GM23338 (cell line): Measurements from ENCODE around the gene FKBP7. TPM values are rescaled to one million over a fixed set of nuclear protein-coding genes. Genes with fewer than 3 reads are reported as not detected.

Source experiments
- ATAC-seq: fragments of 200-7000 bp; cut with Tn5 transposase; 3 replicates; pipeline ENCODE4 v1.9.1; 2020
- DNase-seq: peaks from one replicate; pipeline ENCODE4 v3.0.0-alpha.2; 2015; ENCODE audit warnings: low spot score
- H2AFZ ChIP-seq: fragments of 200-600 bp; sonication (generic); 2 replicates; pipeline ENCODE4 v1.8.0; 2016; ENCODE audit warnings: antibody characterized with exemption, mild to moderate bottlenecking, moderate library complexity
- H3F3A ChIP-seq: fragments of 200-600 bp; sonication (generic); replicated peaks from 2 replicates; pipeline ENCODE4 v1.8.0; 2017; ENCODE audit warnings: antibody characterized with exemption, mixed run types, low read depth
- H3K27ac ChIP-seq: fragments of 200-600 bp; sonication (generic); 2 replicates; pipeline ENCODE4 v1.6.1; 2016; ENCODE audit warnings: low read depth
- H3K27me3 ChIP-seq: fragments of 200-600 bp; sonication (generic); 2 replicates; pipeline ENCODE4 v1.8.0; 2016; ENCODE audit warnings: mild to moderate bottlenecking, mixed run types, moderate library complexity; ENCODE audit not compliant: insufficient read depth
- H3K36me3 ChIP-seq: fragments of 200-600 bp; sonication (generic); 2 replicates; pipeline ENCODE4 v1.8.0; 2016; ENCODE audit warnings: mild to moderate bottlenecking; ENCODE audit not compliant: insufficient read depth
- H3K4me1 ChIP-seq: fragments of 200-600 bp; sonication (generic); 2 replicates; pipeline ENCODE4 v1.8.0; 2016; ENCODE audit warnings: mild to moderate bottlenecking, moderate library complexity; ENCODE audit not compliant: insufficient read depth
- H3K4me2 ChIP-seq: fragments of 200-600 bp; sonication (generic); 2 replicates; pipeline ENCODE4 v1.7.1; 2017; ENCODE audit warnings: mixed run types
- H3K4me3 ChIP-seq: fragments of 200-600 bp; sonication (generic); 2 replicates; pipeline ENCODE4 v1.6.1; 2016; ENCODE audit warnings: mixed run types
- H3K79me2 ChIP-seq: fragments of 200-600 bp; sonication (generic); replicated peaks from 2 replicates; pipeline ENCODE4 v1.8.0; 2017; ENCODE audit warnings: mild to moderate bottlenecking; ENCODE audit not compliant: insufficient read depth
- H3K9me2 ChIP-seq: fragments of 200-600 bp; sonication (generic); 2 replicates; pipeline ENCODE4 v1.8.0; 2017; ENCODE audit not compliant: insufficient read depth
- H4K20me1 ChIP-seq: fragments of 200-600 bp; sonication (generic); replicated peaks from 2 replicates; pipeline ENCODE4 v1.8.0; 2017; ENCODE audit warnings: mild to moderate bottlenecking; ENCODE audit not compliant: insufficient read depth
- H3K27ac Mint-ChIP-seq: 2 replicates; pipeline ENCODE4 v1.8.0; 2020; ENCODE audit warnings: inconsistent platforms, mild to moderate bottlenecking, moderate library complexity, mixed read lengths
- H3K27me3 Mint-ChIP-seq: 3 replicates; pipeline ENCODE4 v1.8.0; 2022; ENCODE audit warnings: low read depth, mild to moderate bottlenecking, moderate library complexity, mixed read lengths, inconsistent platforms; ENCODE audit not compliant: insufficient read depth, poor library complexity
- H3K36me3 Mint-ChIP-seq: 3 replicates; pipeline ENCODE4 v1.8.0; 2021; ENCODE audit warnings: low read depth, mild to moderate bottlenecking, inconsistent platforms, moderate library complexity, mixed read lengths
- H3K4me1 Mint-ChIP-seq: 3 replicates; pipeline ENCODE4 v1.8.0; 2020; ENCODE audit warnings: mild to moderate bottlenecking, inconsistent platforms, mixed read lengths
- H3K4me3 Mint-ChIP-seq: 3 replicates; pipeline ENCODE4 v1.8.0; 2021; ENCODE audit warnings: moderate library complexity, mild to moderate bottlenecking, inconsistent platforms, mixed read lengths
- H3K9me3 Mint-ChIP-seq: 3 replicates; pipeline ENCODE4 v1.8.0; 2020; ENCODE audit warnings: moderate library complexity, mild to moderate bottlenecking, inconsistent platforms, mixed read lengths
- CREB1 ChIP-seq: fragments of 250-450 bp; sonication (Bioruptor Pico); IDR thresholded peaks from 2 replicates; pipeline ENCODE4 v1.5.0; 2020; ENCODE audit warnings: low read depth, mild to moderate bottlenecking, moderate library complexity
- CTCF ChIP-seq, 2 experiments: fragments of 200-600 bp in 1 of 2; sonication (generic) in 1 of 2; conservative IDR thresholded peaks; 2 replicates each; pipeline versions ENCODE4 v1.5.1 to v1.6.1; 2016 to 2017; ENCODE audit warnings: antibody characterized with exemption in 2 of 2, low read depth in 2 of 2, mild to moderate bottlenecking in 2 of 2, moderate library complexity in 1 of 2
- ETS1 ChIP-seq: IDR thresholded peaks from 2 replicates; pipeline ENCODE4 v1.6.1; 2016; ENCODE audit warnings: antibody characterized with exemption
- EZH2phosphoT487 ChIP-seq: fragments of 200-600 bp; sonication (generic); IDR thresholded peaks from one replicate; pipeline ENCODE4 v1.8.1; 2018; ENCODE audit warnings: antibody characterized with exemption; ENCODE audit not compliant: unreplicated experiment
- JUNB ChIP-seq: IDR thresholded peaks from one replicate; pipeline ENCODE4 v1.6.1; 2016; ENCODE audit warnings: antibody characterized with exemption; ENCODE audit not compliant: unreplicated experiment
- NANOG ChIP-seq: IDR thresholded peaks from 2 replicates; pipeline ENCODE4 v1.6.1; 2016; ENCODE audit warnings: antibody characterized with exemption, borderline replicate concordance
- POLR2AphosphoS5 ChIP-seq: IDR thresholded peaks from 2 replicates; pipeline ENCODE4 v1.6.1; 2016; ENCODE audit warnings: antibody characterized with exemption, low read depth
- REST ChIP-seq: IDR thresholded peaks from one replicate; pipeline ENCODE4 v1.6.1; 2018; ENCODE audit warnings: antibody characterized with exemption; ENCODE audit not compliant: unreplicated experiment
- ZNF331 ChIP-seq: fragments of 250-450 bp; sonication (Bioruptor Pico); IDR thresholded peaks from 2 replicates; pipeline ENCODE4 v1.5.0; 2020; ENCODE audit warnings: low read depth, mild to moderate bottlenecking, moderate library complexity
- polyA plus RNA-seq: library from polyadenylated mRNA; unstranded; fragments of >200 nt; fragmentation: Nextera tagmentation; extraction: Ambion mirVana; gene quantifications from 2 replicates; pipeline ENCODE4 v1.2.1, GENCODE V29; 2016
- total RNA-seq: library from RNA; depleted of rRNA; stranded (reverse); fragments of >200 nt; shearing (Covaris generic); gene quantifications from 2 replicates; pipeline ENCODE4 v1.2.3, GENCODE V29; 2014

FKBP7 gene
- total and polyA plus RNA-seq, 2 experiments from 2014 or later = 8.3 to 9.0 TPM

- Histone ChIP-seq H3F3A (no peaks in the 10 kb centered on the region), H3K27me3 (peaks cover 3% of the 10 kb centered on the region; the same call in 1 of the 2 replicates), H3K4me2 (peak overlapping the region; percentile 13; the same call in 1 of the 2 replicates), H3K27ac (no peak overlapping the region), H3K4me1 (peaks cover 20% of the 10 kb centered on the region), H3K4me3 (no peak overlapping the region), H4K20me1 (no peaks in the 10 kb centered on the region; the same call in 1 of the 2 replicates), H3K9me2 (no peaks in the 10 kb centered on the region), H3K79me2 (no peaks in the 10 kb centered on the region), H2AFZ (no peak overlapping the region), H3K36me3 (no peaks in the 10 kb centered on the region; the same call in 1 of the 2 replicates)
- DNase-seq (peak; percentile 34), ATAC-seq (peak; percentile 78)
- no peak overlapping the region for H3K4me3 Mint-ChIP-seq
- 0 out of 3 replicates have a peak, but pooled peaks cover 7% of the 10 kb centered on the region for H3K36me3 Mint-ChIP-seq
- peaks cover 26% of the 10 kb centered on the region for H3K4me1 Mint-ChIP-seq
- TF ChIP-seq CTCF (conservative IDR thresholded peaks at IDR 0.05; ENCODE audit: low read depth in 2 of 2) = no peak
- no peak for TF ChIP-seq REST
- TF ChIP-seq NANOG = peak; percentile 69
- TF ChIP-seq ETS1 = no peak
- TF ChIP-seq EZH2phosphoT487 = no peak
- TF ChIP-seq POLR2AphosphoS5 = no peak
- no peak for TF ChIP-seq JUNB
- H3K27me3 Mint-ChIP-seq = peaks cover 3% of the 10 kb centered on the region
- no peak overlapping the region for H3K27ac Mint-ChIP-seq
- no peaks in the 10 kb centered on the region for H3K9me3 Mint-ChIP-seq
Measured at GRCh38 chr2:178506524-178506923, 28.1 kb upstream of the FKBP7 start.

GRCh38 chr2:178506101-178506500 lies 27.7 kb upstream of the FKBP7 start:
- no peaks in the 10 kb centered on the region for H3K9me3 Mint-ChIP-seq
- H3F3A ChIP-seq = no peaks in the 10 kb centered on the region
- ATAC-seq (no peak), DNase-seq (no peak)
- no peak overlapping the region for H3K4me3 Mint-ChIP-seq
- H3K27ac ChIP-seq = no peak overlapping the region
- peaks cover 3% of the 10 kb centered on the region; the same call in 1 of the 2 replicates for H3K27me3 ChIP-seq
- H3K27ac Mint-ChIP-seq = no peak overlapping the region
- no peak overlapping the region for H3K4me3 ChIP-seq
- H2AFZ ChIP-seq = no peak overlapping the region
- peaks cover 26% of the 10 kb centered on the region for H3K4me1 Mint-ChIP-seq
- H3K79me2 ChIP-seq = no peaks in the 10 kb centered on the region
- no peaks in the 10 kb centered on the region for H3K9me2 ChIP-seq
- H3K4me2 ChIP-seq = peak overlapping the region; percentile 13; the same call in 1 of the 2 replicates
- no peaks in the 10 kb centered on the region; the same call in 1 of the 2 replicates for H3K36me3 ChIP-seq
- peaks cover 8% of the 10 kb centered on the region; the same call in 1 of the 3 replicates for H3K36me3 Mint-ChIP-seq
- H3K4me1 ChIP-seq = peaks cover 20% of the 10 kb centered on the region
- H3K27me3 Mint-ChIP-seq = peaks cover 3% of the 10 kb centered on the region
- no peaks in the 10 kb centered on the region; the same call in 1 of the 2 replicates for H4K20me1 ChIP-seq
- TF ChIP-seq ETS1 (no peak), CREB1 (no peak), REST (no peak), CTCF (conservative IDR thresholded peaks at IDR 0.05; ENCODE audit: low read depth in 2 of 2) (no peak), ZNF331 (CRISPR knock-in tag) (no peak), POLR2AphosphoS5 (no peak), JUNB (no peak), NANOG (no peak)
